SU-DHL-6 (cell line): ENCODE data around the gene BIN1.

Experiments
- CTCF ChIP-seq: fragments of 200-600 bp; sonication (generic); IDR thresholded peaks from one replicate; pipeline ENCODE4 v1.5.1; 2017; ENCODE audit warnings: antibody characterized with exemption, mild to moderate bottlenecking, low read length, moderate library complexity; ENCODE audit not compliant: insufficient read depth, poor library complexity, severe bottlenecking
- EZH2phosphoT487 ChIP-seq: fragments of 200-600 bp; sonication (generic), shearing (Covaris generic); conservative IDR thresholded peaks from 2 replicates; pipeline ENCODE4 v1.6.1; 2018; ENCODE audit warnings: mild to moderate bottlenecking, antibody characterized with exemption, low read length, moderate library complexity, mixed read lengths

GRCh38 chr2:127146071-127146725 lies 39.2 kb upstream of the BIN1 start:
- TF ChIP-seq CTCF = no peak
- no peak for TF ChIP-seq EZH2phosphoT487
